Measurements from ENCODE around the gene IL9.

Gene IL9

GRCh38 chr5:135895474-135896006 lies at the start of gene IL9:
TSS of gene IL9 (minus strand) at chr5:135895841. CDS start at chr5:135895816, 25 bp downstream.
- DNase-seq = no peak

GRCh38 chr5:135944967-135945560 lies 49.4 kb upstream of the IL9 start:
- no peak for DNase-seq

GRCh38 chr5:135944564-135944963 lies 48.9 kb upstream of the IL9 start:
- no peak for DNase-seq

GRCh38 chr5:135942202-135942771 lies 46.6 kb upstream of the IL9 start:
- DNase-seq = no peak

- no peak for DNase-seq
Observed at GRCh38 chr5:135941711-135942110, 46.1 kb upstream of the IL9 start.

GRCh38 chr5:135937245-135937911 lies 41.7 kb upstream of the IL9 start:
- DNase-seq = no peak

GRCh38 chr5:135934939-135935338 lies 39.3 kb upstream of the IL9 start:
- DNase-seq = no peak

GRCh38 chr5:135930949-135931295 lies 35.3 kb upstream of the IL9 start:
- no peak for DNase-seq

- DNase-seq = no peak
Observed at GRCh38 chr5:135930029-135930948, 34.6 kb upstream of the IL9 start.

- no peak for DNase-seq
Observed at GRCh38 chr5:135921388-135921787, 25.7 kb upstream of the IL9 start.

GRCh38 chr5:135920199-135920598 lies 24.6 kb upstream of the IL9 start:
- DNase-seq = no peak

- no peak for DNase-seq
Observed at GRCh38 chr5:135916638-135917263, 21.1 kb upstream of the IL9 start.

GRCh38 chr5:135915466-135916001 lies 19.9 kb upstream of the IL9 start:
- no peak for DNase-seq

- no peak for DNase-seq
Observed at GRCh38 chr5:135913713-135914626, 18.3 kb upstream of the IL9 start.

- DNase-seq = no peak
Observed at GRCh38 chr5:135905144-135905543, 9.5 kb upstream of the IL9 start.

- DNase-seq = no peak
Observed at GRCh38 chr5:135901633-135902032, 6.0 kb upstream of the IL9 start.

GRCh38 chr5:135900276-135900675 lies 4.6 kb upstream of the IL9 start:
- DNase-seq = no peak

GRCh38 chr5:135898651-135899050 lies 3.0 kb upstream of the IL9 start:
- DNase-seq = no peak

- no peak for DNase-seq
Observed at GRCh38 chr5:135894789-135895188, 852 bp downstream of the IL9 start.

- no peak for DNase-seq
Observed at GRCh38 chr5:135894276-135894675, 1.4 kb downstream of the IL9 start.

GRCh38 chr5:135891791-135892190 lies 3.9 kb downstream of the IL9 start:
- DNase-seq = no peak
